Measurements from ENCODE around the gene CLEC20A.

GRCh38 chr1:178493301-178493741, 3.4 kb downstream of the CLEC20A start:
- no peak for TF ChIP-seq CTCF (IDR thresholded peaks at IDR 0.05)
- no peak for TF ChIP-seq POLR2A (IDR thresholded peaks at IDR 0.05)

Data from uterus (tissue), 2 donors.